NCI-H524 (cell line): ENCODE data around the gene RAD51B.
A peak's percentile ranks its signal among the peaks of the same experiment; 100 is the strongest.

Experiments
- DNase-seq, 2 experiments: peaks; one replicate each; lab custom pipeline; 2025; lab: John Stamatoyannopoulos, UW

RAD51B gene

DNA sequence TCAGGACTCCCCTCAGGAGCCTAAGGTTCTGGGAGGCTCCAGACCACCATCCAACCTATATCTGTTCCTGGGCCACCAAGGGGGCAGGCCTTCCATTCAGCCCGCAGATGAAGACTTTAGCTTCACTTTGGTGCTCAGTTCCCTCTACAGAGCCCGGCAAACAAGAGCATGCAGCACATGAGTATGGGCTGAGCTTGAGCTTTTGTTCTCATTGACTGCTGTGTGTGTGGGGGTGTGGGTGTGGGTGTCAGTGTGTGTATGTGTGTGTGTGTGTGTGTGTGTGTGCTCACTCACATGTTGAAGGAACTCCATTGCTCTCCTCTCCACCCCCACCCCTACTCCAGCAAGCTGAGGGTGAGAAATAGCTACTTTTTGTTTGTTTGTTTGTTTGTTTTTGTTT, 754.1 kb downstream of the RAD51B start:
- DNase-seq, result no peak

- DNase-seq, result no peak
Observed at GRCh38 chr14:68574461-68574860, 754.9 kb downstream of the RAD51B start.

DNA sequence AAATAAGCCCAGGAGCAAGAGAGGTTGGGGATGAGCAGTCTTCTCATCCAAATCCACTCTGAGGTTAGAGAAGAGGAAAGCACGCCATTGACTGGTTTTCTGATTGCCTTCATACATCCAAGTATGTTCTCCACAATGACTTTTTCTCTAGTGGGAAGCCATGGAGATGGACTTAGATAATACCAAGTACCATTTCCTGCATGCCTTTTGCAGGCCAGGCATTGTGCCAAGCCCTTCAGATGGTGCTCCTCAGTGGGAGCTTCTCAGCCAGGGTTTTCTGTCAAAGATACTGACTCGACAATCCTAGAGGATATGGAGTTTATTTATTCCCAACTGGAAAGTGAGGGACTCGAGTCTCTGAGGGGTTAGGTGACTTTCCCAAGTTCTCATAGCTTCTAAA, 755.3 kb downstream of the RAD51B start:
- no peak for DNase-seq

DNA sequence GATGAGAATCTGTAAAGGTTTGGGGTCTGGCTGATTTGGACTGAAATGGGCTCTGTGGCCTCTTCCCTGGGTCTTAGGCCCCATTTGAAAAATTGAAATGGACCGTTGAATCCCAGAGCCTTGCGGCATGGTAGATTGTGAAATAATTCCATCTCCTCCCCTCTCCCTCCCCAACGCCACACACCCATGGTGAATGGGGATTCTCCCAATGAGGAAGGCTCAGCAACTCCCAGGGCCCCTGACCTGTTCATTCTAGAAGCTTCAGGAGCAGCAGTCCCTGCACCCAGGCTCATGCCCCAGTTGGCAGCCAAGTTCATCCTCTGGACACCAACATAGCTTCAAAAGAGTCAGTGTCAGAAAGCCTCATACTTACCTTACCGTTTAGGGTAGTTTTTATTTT, 755.8 kb downstream of the RAD51B start:
- no peak for DNase-seq

DNA sequence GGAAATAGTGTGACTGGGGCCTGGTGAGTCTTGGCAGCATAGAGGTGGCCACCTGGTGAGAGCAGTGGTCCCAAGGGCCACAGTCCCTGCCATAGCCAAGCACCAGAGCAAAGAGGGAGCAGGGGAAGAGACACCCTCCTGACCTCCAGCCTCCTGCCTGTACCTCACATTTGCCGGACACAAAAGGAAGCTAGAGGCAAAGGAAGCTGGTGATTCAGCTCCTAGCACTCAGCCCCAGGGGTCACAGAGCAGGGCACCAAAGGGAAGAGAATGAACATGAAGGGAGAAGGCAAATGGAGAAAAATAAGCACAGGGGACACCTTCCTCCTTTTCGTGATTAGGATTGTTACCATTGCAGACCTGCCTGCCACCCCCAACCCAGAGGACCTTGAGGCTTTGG, 756.5 kb downstream of the RAD51B start:
- DNase-seq, result no peak

- DNase-seq, result no peak
Observed at GRCh38 chr14:68576496-68577244, 757.1 kb downstream of the RAD51B start.

- DNase-seq, result no peak
Observed at GRCh38 chr14:68577802-68578541, 758.4 kb downstream of the RAD51B start.

- no peak for DNase-seq
Observed at GRCh38 chr14:68578597-68578996, 759.0 kb downstream of the RAD51B start.

- DNase-seq, result peak in 1 of 2 experiments; percentile 53
Observed at GRCh38 chr14:68580096-68580645, 760.6 kb downstream of the RAD51B start.

- DNase-seq, result peak; percentile 97 to 98
Observed at GRCh38 chr14:68580671-68581070, 761.1 kb downstream of the RAD51B start.

DNA sequence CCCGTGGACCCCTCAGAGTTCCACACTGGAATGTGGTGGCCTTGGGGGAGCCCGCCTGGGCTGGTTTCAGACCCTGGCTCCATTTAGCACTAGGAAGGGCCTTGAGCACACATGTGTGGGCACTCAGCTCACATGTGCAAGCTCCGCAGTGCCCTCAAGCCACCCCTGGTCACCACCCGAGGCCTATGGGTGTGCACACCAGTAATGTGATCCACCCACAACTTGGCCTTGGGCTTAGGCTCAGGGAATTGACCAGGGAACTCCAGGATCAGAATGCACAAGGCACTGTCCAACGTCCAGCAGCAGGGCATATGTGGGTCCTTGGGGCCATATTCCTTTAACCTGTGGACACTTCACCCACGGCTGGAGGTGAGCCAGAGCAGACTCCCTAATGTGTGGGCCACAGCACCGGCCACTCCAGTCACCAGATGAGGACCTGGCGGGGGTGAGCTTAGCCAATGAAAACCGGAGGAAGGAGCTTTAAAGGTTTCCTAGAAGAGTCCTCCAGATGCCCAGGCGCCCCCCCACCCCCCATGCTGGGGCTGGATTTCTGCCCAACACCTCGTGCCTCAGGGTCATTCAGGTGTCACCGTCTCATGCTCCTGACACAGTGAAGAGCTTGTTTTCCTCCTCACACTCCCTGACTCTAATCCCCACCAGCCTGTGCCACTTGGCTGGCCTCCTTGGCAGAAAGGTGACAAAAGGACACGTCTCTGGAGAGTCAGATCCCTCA, 764.1 kb downstream of the RAD51B start:
- peak; percentile 94 to 95 for DNase-seq

DNA sequence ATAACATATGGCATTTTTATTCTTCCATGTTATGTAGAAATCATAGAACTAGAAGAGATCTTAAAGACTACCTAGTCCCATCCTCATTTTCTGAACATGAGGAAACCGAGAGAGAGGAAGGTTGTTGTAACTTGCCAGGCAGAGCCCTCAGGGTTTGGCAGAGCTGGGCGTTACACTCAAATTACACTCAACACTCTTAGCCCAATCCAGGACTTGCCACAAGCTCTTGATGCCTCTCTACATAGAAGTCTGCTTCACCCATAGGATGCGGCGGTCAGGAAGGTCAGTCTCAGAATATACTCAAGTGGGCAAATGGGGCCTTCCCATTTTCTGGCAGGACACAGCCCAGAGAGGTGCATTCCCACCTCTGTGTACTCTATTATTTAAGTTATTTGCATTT, 765.2 kb downstream of the RAD51B start:
- peak in 1 of 2 experiments; percentile 46 for DNase-seq

DNA sequence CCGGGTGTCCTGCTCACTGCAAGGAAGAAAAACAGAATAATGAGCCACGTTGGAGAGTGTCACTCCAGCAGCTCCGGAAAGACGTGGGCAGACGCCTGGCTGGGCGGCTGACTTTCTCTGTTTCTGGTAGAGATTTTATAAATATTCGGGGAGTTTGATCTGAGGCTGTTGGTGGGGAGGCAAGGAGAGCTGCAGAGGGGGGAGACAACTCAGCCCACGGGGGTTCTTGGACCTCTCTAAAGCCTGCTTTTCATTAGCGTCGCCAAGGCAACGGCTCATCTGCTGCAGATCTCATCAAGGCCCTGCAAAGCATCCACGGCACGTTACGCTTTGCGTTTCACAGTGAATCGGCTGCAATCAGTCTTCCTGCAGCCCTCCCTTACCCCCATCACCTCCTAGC, 766.1 kb downstream of the RAD51B start:
- DNase-seq, result peak; percentile 91 to 97

- peak in 1 of 2 experiments; percentile 32 for DNase-seq
Observed at GRCh38 chr14:68586896-68587751, 767.5 kb downstream of the RAD51B start.

GRCh38 chr14:68587931-68588330, 768.4 kb downstream of the RAD51B start:
- DNase-seq, result peak; percentile 63 to 83

DNA sequence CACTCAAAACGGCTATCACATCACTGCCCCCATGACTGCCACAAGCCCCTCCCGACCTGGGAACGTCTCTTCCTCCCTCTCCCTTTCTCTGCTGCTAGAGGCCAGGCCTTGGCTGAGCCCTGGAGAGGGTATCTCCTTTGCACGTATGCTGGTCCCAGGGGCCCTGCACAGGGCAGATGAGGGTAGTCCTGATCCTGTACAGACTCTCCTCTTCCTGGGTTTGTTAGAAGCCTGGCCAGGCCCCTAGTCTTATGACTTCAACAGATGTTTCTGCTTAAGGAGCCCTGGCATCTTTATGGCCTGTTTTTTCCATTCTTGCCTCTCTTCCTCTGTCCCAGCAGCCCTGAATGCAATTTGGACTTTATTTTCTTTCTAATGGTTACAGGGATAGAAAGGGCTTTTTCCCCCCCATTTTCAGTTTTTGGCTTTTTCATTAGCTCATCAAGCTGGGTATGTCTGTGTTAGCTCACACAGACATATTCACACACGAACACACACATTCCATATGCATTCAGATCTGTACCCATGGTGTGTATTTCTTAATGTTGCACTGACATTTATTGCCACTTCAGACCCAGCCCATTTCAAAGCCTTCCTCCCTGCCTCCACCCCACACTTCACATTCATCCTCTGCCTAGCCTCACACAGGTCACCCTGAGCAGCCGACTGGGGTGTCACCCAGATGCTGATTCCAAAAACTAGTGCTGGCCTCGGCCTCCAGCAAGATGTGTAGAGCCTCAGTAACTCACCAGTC, 770.0 kb downstream of the RAD51B start:
- DNase-seq, result peak; percentile 92 to 97

- peak in 1 of 2 experiments; percentile 47 for DNase-seq
Observed at GRCh38 chr14:68590201-68590522, 770.6 kb downstream of the RAD51B start.

DNA sequence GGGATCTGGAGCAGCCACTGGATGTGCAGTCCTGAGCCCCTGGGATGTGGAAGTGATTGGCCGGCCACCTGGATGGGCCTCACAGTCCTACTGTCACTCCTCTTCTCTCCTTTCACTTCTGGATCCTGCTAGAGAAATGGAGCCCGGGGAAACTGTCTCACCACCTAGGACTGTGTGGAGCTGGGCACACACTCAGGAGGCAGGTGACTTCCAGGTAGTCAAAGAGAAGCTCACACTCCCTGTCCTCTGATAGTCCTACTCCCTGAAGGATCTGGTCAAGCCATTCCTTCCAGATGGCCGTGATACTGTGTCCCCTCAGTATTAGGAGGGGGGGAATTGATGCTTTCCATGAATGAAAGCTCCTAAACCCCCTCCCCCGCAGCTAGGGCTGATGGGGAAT, 772.2 kb downstream of the RAD51B start:
- DNase-seq, result peak in 1 of 2 experiments; percentile 16

DNA sequence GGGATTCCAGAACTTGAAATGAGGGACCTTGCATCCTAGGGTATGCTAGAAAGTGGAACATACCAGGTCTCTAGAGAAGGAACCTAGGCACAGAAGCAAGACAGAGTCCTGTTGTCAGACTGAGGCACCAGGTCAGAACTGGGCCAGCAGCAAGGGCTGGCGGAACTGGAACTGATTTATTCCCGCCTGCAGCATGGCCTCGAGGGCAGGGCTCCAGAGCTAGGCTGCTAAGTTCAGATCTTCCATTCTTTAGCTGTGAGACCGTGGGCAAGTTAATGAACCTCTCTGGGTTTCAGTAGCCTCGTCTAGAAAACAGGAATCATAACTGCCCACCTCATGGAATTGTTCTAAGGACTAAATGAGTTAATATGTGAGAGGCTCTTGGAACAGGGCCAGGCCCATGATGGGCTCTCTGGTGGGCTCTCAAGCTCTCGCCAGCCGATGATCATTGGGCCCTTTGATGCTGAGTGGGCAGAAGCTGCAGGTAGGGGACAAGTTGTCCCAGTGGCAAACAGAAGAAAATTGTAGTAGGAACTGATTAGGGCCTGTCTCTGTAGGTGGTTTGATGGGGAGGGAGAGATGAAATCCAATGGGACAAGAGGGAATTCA, 773.5 kb downstream of the RAD51B start:
- no peak for DNase-seq

DNA sequence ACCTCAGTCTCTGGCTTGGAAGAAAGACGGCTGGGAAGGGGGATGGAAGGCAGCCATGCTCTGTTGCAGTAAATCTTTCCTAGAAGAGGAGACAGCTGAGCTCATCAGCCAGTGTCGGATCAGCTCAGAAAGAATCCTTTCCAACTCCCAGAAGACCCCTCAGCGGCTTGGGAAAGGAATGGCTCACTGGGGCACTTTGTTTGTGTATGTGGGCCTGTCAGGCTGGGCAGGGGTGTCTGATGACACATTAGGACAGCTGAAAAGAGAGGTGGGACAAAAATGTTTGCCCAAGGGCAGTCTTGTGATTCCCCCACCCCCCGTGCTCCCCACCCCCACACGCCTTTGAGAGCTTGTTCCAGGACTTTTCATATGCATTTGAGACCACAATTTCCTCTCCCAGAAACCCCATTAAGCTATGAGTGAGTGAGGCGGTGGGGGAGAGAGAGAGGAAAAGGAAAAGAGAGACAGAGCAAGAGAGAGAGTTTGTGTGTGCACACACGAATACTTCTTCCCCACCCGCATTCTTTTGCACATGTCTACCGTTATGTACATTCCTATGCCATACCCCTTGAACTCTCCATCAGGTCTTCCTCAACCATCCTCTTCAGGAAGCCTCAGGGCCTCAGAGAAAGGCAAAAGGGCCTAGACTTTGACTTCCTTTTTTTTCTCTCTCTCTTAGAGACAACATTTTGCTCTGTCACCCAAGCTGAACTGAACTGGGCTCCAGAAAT, 774.4 kb downstream of the RAD51B start:
- no peak for DNase-seq
